ENCODE measurements around the gene NMRK1. TPM values are rescaled to one million over a fixed set of nuclear protein-coding genes. Genes with fewer than 3 reads are reported as not detected.

The NMRK1 gene
- total and polyA plus RNA-seq, 7 experiments from 2014 or later, result 23.4 to 103 (median 64.3) TPM

DNA sequence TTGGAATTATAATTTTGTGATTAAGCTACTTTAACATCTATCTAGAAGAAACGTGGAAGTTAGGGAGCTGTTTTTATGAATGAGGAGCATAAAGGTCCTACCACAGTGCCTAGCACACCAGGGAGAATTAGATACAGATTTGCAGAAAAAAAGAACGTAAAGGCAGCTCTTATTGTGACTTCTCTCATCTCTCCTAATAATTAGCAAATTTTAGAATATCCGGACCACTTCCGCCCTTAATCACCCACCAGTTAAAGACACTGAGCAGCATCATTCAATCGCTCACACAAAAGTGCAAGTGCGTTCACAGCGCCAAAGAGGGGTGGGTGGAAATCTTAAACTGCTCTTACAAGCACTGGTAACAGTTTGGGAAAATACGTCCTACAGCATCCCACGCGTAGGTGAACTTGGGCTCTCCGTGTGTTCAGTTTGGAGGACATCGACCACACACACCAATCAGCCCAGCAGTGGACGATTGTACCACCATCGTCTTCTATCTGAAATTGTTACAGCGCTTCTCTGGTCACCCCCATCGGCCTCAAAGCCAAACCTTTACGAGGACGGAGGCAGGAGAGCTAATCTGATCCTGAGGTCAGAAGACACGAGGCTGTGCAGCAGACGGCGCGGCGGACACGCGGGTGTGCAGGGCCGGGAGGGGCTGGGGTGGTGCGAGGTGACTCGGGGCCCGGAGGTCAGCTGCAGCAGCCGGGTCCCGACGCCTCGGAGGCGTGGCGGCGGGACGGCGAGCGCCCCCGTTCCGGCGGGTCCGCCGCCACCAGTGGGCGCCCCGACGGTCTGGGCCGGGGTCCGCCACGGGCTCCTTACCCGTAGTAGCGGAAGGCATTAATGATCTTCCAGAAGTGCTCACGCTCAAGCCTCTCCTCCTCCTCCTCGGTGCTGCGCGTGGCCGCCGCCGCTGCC is 60.5 kb downstream of the NMRK1 start:
- H3K9me3 Mint-ChIP-seq, result peaks cover 0 to 3% (median 0%) of the 10 kb centered on the region in 11 donors
- no peaks in the 10 kb centered on the region for H3K36me3 ChIP-seq (ENCODE audit: control insufficient read depth in 2 of 3, insufficient read depth in 3 of 3, low read length in 3 of 3)
- H3K4me3 Mint-ChIP-seq, result peak overlapping the region; percentile 80 to 98 (median 96)
- H3K27ac Mint-ChIP-seq, result peak overlapping the region; percentile 84 to 98 (median 95)
- H3K27ac ChIP-seq (ENCODE audit: low read depth, low read length), result peak overlapping the region; percentile 90
- no peaks in the 10 kb centered on the region for H3K27me3 ChIP-seq (ENCODE audit: control insufficient read depth in 2 of 2, insufficient read depth in 2 of 2, low read length in 2 of 2)
- peak; percentile 18 for ATAC-seq
- peaks cover 0 to 5% (median 0%) of the 10 kb centered on the region in 5 donors for H3K36me3 Mint-ChIP-seq
- ChIA-PET POLR2A (interaction anchor here (0.5 to 3.0 kb wide), 19 partner anchors 10 to 1367 kb away, joined by 3 to 40 read pairs (median 6); partner anchors contain the start of genes C9orf40, NMRK1, OSTF1 and PCSK5), CTCF (interaction anchor here (0.6 to 1.5 kb wide), 11 partner anchors 11 to 123 kb away, joined by 3 to 7 read pairs (median 3); partner anchors contain the start of genes C9orf40 and NMRK1)
- intact Hi-C loops (cut with micrococcal nuclease), result loop anchor here (1.0 to 10.0 kb wide), 17 partner anchors 7 to 1873 kb away; partner anchors contain the start of genes C9orf40 (in 2 of the 2), NMRK1 (in 2 of the 2), OSTF1 (in 2 of the 2) and PCSK5 (in 2 of the 2)
- H3K4me1 Mint-ChIP-seq, result peaks cover 30 to 54% (median 48%) of the 10 kb centered on the region in 7 donors
- peak in 8 of 9 donors; percentile 27 to 66 (median 35) for DNase-seq
- H3K27me3 Mint-ChIP-seq, result peaks cover 0 to 3% (median 0%) of the 10 kb centered on the region in 5 donors
- peaks cover 34 to 42% of the 10 kb centered on the region in 2 donors for H3K4me1 ChIP-seq (ENCODE audit: control insufficient read depth in 2 of 2, insufficient read depth in 2 of 2, low read length in 2 of 2)
- H3K9me3 ChIP-seq (ENCODE audit: control insufficient read depth in 2 of 3, low read length in 3 of 3), result no peaks in the 10 kb centered on the region
- H3K4me3 ChIP-seq (ENCODE audit: low read length), result peak overlapping the region; percentile 69

DNA sequence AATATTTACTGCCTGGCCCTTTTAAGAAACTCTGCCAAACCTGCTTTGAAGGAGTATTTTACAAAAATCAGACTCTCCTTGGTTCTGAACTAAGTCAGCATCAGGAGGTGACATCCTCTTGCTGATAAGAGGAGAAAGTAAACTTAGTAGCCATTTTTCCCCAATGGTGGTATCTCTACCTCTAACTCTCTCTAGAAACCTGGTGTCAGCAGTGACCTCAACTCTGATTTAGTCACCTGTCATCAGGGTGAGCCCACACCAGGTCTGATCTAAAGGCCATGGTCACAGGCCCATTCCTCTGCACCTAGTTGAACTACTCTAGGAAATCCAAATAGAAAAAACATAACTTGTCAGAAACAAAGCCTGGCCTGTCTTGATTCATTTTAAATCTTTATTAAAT is 64.1 kb downstream of the NMRK1 start:
- Histone ChIP-seq H3K27ac (ENCODE audit: low read depth, low read length) (no peak overlapping the region), H3K36me3 (ENCODE audit: control insufficient read depth in 2 of 3, insufficient read depth in 3 of 3, low read length in 3 of 3) (no peaks in the 10 kb centered on the region), H3K9me3 (ENCODE audit: control insufficient read depth in 2 of 3, low read length in 3 of 3) (no peaks in the 10 kb centered on the region), H3K4me3 (ENCODE audit: low read length) (no peak overlapping the region), H3K27me3 (ENCODE audit: control insufficient read depth in 2 of 2, insufficient read depth in 2 of 2, low read length in 2 of 2) (no peaks in the 10 kb centered on the region), H3K4me1 (ENCODE audit: control insufficient read depth in 2 of 2, insufficient read depth in 2 of 2, low read length in 2 of 2) (peaks cover 34 to 52% of the 10 kb centered on the region in 2 donors)
- Mint-ChIP-seq H3K27me3 (peaks cover 0 to 3% (median 0%) of the 10 kb centered on the region in 5 donors), H3K4me1 (peaks cover 50 to 83% (median 70%) of the 10 kb centered on the region in 7 donors), H3K36me3 (peaks cover 0 to 17% (median 4%) of the 10 kb centered on the region in 5 donors), H3K4me3 (peak overlapping the region in 6 of 10 donors; percentile 29 to 80 (median 39)), H3K9me3 (peaks cover 0 to 3% (median 0%) of the 10 kb centered on the region in 11 donors), H3K27ac (peak overlapping the region in 4 of 9 donors; percentile 39 to 87 (median 68))
- ATAC-seq (no peak), DNase-seq (no peak)
- ChIA-PET POLR2A (interaction anchor here (0.9 to 1.9 kb wide), 2 partner anchors 64 to 71 kb away, joined by 3 to 7 read pairs; partner anchors contain the start of genes C9orf40, NMRK1 and OSTF1), CTCF (interaction anchor here (0.6 to 1.4 kb wide), 2 partner anchors 22 to 246 kb away, joined by 3 read pairs; no protein-coding TSS in a partner anchor)
- intact Hi-C loops (cut with micrococcal nuclease), result loop anchor here in 1 of 2 donors (2.0 to 10.0 kb wide), 2 partner anchors 21 to 1869 kb away; partner anchors contain the start of gene ANXA1

DNA sequence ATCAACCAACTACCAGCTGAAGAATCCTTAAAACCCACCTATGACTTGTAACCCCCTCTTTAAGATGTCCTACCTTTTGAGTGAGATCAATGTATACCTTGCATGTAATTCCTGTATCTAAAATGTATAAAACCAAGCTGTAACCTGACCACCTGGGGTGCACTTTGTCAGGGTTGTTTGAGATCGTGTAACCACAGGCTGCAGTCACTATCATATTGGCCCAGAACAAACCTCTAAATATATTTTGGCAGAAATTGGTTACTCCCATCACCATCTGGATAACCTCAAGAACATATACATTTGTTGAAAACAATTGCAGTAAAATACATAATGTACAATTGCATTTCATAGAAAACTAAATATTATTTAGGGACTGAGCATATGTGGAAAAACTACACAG is 68.3 kb downstream of the NMRK1 start:
- intact Hi-C loops (cut with micrococcal nuclease), result loop anchor here (1.0 to 10.0 kb wide), 2 partner anchors 9 to 1865 kb away; partner anchors contain the start of genes CARNMT1 (in 2 of the 2) and ANXA1 (in 1 of the 2)
- Mint-ChIP-seq H3K4me3 (peak overlapping the region in 7 of 10 donors; percentile 6 to 77 (median 20)), H3K9me3 (peaks cover 0 to 3% (median 0%) of the 10 kb centered on the region in 11 donors), H3K36me3 (peaks cover 0 to 17% (median 9%) of the 10 kb centered on the region in 5 donors), H3K27me3 (no peaks in the 10 kb centered on the region), H3K4me1 (peaks cover 27 to 67% (median 52%) of the 10 kb centered on the region in 7 donors), H3K27ac (peak overlapping the region in 7 of 9 donors; percentile 28 to 92 (median 73))
- H3K27me3 ChIP-seq (ENCODE audit: control insufficient read depth in 2 of 2, insufficient read depth in 2 of 2, low read length in 2 of 2), result no peaks in the 10 kb centered on the region
- no peaks in the 10 kb centered on the region for H3K9me3 ChIP-seq (ENCODE audit: control insufficient read depth in 2 of 3, low read length in 3 of 3)
- no peak overlapping the region for H3K27ac ChIP-seq (ENCODE audit: low read depth, low read length)
- peaks cover 13 to 27% of the 10 kb centered on the region in 2 donors for H3K4me1 ChIP-seq (ENCODE audit: control insufficient read depth in 2 of 2, insufficient read depth in 2 of 2, low read length in 2 of 2)
- DNase-seq (no peak), ATAC-seq (no peak)
- POLR2A ChIA-PET, result no interaction called here
- peaks cover 0 to 11% (median 0%) of the 10 kb centered on the region in 3 experiments for H3K36me3 ChIP-seq (ENCODE audit: control insufficient read depth in 2 of 3, insufficient read depth in 3 of 3, low read length in 3 of 3)
- H3K4me3 ChIP-seq (ENCODE audit: low read length), result no peak overlapping the region
- CTCF ChIA-PET, result no interaction called here

DNA sequence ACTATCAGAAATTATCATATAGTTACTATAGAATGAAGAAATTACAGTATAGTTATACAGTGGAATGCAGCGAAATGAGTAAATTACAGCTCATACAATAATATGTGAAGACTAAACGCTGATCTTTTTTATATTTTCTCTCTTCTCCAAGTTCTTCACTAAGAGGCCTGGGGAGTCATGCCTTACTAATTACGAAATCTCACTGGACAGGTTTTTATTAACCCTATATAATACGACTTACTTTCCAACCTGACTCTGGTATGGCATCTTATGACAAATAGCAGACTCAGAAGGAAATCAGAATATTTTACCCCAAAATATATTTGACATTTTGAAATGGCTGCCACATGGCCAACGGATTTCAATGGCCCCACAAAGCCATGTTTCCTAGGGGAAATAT is 68.9 kb downstream of the NMRK1 start:
- no peak overlapping the region for H3K4me3 ChIP-seq (ENCODE audit: low read length)
- no peaks in the 10 kb centered on the region for H3K27me3 ChIP-seq (ENCODE audit: control insufficient read depth in 2 of 2, insufficient read depth in 2 of 2, low read length in 2 of 2)
- Mint-ChIP-seq H3K36me3 (peaks cover 0 to 17% (median 12%) of the 10 kb centered on the region in 5 donors), H3K4me3 (no peak overlapping the region), H3K27ac (peak overlapping the region in 4 of 9 donors; percentile 28 to 92 (median 82)), H3K27me3 (no peaks in the 10 kb centered on the region), H3K9me3 (peaks cover 0 to 3% (median 0%) of the 10 kb centered on the region in 11 donors), H3K4me1 (peaks cover 22 to 65% (median 49%) of the 10 kb centered on the region in 7 donors)
- ChIA-PET POLR2A (no interaction called here), CTCF (no interaction called here)
- intact Hi-C loops (cut with micrococcal nuclease), result no loop called here
- DNase-seq, result no peak
- no peak for ATAC-seq
- H3K36me3 ChIP-seq (ENCODE audit: control insufficient read depth in 2 of 3, insufficient read depth in 3 of 3, low read length in 3 of 3), result peaks cover 0 to 11% (median 0%) of the 10 kb centered on the region in 3 experiments
- peaks cover 12 to 21% of the 10 kb centered on the region in 2 donors for H3K4me1 ChIP-seq (ENCODE audit: control insufficient read depth in 2 of 2, insufficient read depth in 2 of 2, low read length in 2 of 2)
- H3K9me3 ChIP-seq (ENCODE audit: control insufficient read depth in 2 of 3, low read length in 3 of 3), result no peaks in the 10 kb centered on the region
- H3K27ac ChIP-seq (ENCODE audit: low read depth, low read length), result no peak overlapping the region

DNA sequence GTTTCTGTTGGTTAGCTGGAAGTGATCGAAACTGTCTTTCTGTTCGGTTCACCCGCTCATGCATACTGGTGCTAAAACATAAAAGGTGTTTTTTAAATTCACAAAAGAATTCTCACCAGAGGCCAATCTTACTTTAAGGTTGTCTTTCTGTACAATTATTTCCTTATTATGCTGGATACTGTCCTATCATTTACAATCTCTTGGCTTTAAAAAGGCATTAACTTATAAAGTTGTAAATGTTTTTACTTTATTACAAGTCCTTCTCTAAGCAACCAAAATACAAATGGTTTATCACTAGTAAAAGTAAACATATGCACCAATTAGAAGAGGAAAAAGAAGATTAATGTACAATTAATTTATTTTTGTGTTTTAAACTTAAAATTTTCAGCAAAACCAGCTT is 70.6 kb downstream of the NMRK1 start:
- Mint-ChIP-seq H3K9me3 (peaks cover 0 to 3% (median 0%) of the 10 kb centered on the region in 11 donors), H3K36me3 (peaks cover 0 to 14% (median 13%) of the 10 kb centered on the region in 5 donors), H3K4me3 (no peak overlapping the region), H3K27me3 (no peaks in the 10 kb centered on the region), H3K27ac (peak overlapping the region in 5 of 9 donors; percentile 1 to 80 (median 46)), H3K4me1 (peaks cover 16 to 56% (median 41%) of the 10 kb centered on the region in 7 donors)
- DNase-seq, result no peak
- Histone ChIP-seq H3K27me3 (ENCODE audit: control insufficient read depth in 2 of 2, insufficient read depth in 2 of 2, low read length in 2 of 2) (no peaks in the 10 kb centered on the region), H3K9me3 (ENCODE audit: control insufficient read depth in 2 of 3, low read length in 3 of 3) (no peaks in the 10 kb centered on the region), H3K4me1 (ENCODE audit: control insufficient read depth in 2 of 2, insufficient read depth in 2 of 2, low read length in 2 of 2) (peaks cover 9 to 10% of the 10 kb centered on the region in 2 donors), H3K4me3 (ENCODE audit: low read length) (no peak overlapping the region), H3K27ac (ENCODE audit: low read depth, low read length) (no peak overlapping the region), H3K36me3 (ENCODE audit: control insufficient read depth in 2 of 3, insufficient read depth in 3 of 3, low read length in 3 of 3) (peaks cover 0 to 11% (median 0%) of the 10 kb centered on the region in 3 experiments)
- ATAC-seq, result no peak
- intact Hi-C loops (cut with micrococcal nuclease), result no loop called here
- POLR2A ChIA-PET, result interaction anchor here (0.7 to 1.2 kb wide), 3 partner anchors 8 to 17 kb away, joined by 3 to 5 read pairs (median 5); partner anchors contain the start of gene CARNMT1
- CTCF ChIA-PET, result interaction anchor here (1.0 kb wide), 1 partner anchor 10 kb away, joined by 3 read pairs; no protein-coding TSS in a partner anchor

DNA sequence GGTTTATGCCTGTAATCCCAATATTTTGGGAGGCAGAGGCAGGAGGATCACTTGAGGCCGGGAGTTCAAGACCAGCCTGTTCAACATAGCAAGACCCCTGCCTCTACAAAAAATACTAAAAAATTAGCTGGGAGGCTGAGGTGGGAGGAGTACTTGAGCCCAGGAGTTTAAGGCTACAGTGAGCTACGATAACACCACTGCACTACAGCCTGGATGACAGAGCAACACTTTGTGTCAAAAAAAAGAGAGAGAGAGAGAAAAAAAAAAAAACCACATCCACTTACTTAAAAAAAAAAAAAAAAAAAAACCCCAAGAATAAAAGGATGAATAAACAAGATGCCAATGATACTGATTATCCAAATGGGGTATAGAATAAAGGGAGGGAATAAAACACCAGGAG is 74.2 kb downstream of the NMRK1 start:
- Mint-ChIP-seq H3K27ac (peak overlapping the region in 8 of 9 donors; percentile 21 to 88 (median 50)), H3K36me3 (peaks cover 0 to 27% (median 12%) of the 10 kb centered on the region in 5 donors), H3K27me3 (no peaks in the 10 kb centered on the region), H3K9me3 (no peaks in the 10 kb centered on the region), H3K4me3 (peak overlapping the region in 4 of 10 donors; percentile 9 to 69 (median 42)), H3K4me1 (peaks cover 14 to 51% (median 38%) of the 10 kb centered on the region in 7 donors)
- ATAC-seq, result no peak
- Histone ChIP-seq H3K4me1 (ENCODE audit: control insufficient read depth in 2 of 2, insufficient read depth in 2 of 2, low read length in 2 of 2) (peaks cover 9 to 21% of the 10 kb centered on the region in 2 donors), H3K9me3 (ENCODE audit: control insufficient read depth in 2 of 3, low read length in 3 of 3) (no peaks in the 10 kb centered on the region), H3K36me3 (ENCODE audit: control insufficient read depth in 2 of 3, insufficient read depth in 3 of 3, low read length in 3 of 3) (peaks cover 0 to 19% (median 0%) of the 10 kb centered on the region in 3 experiments), H3K27me3 (ENCODE audit: control insufficient read depth in 2 of 2, insufficient read depth in 2 of 2, low read length in 2 of 2) (no peaks in the 10 kb centered on the region), H3K27ac (ENCODE audit: low read depth, low read length) (no peak overlapping the region), H3K4me3 (ENCODE audit: low read length) (no peak overlapping the region)
- no peak for DNase-seq
- POLR2A ChIA-PET, result interaction anchor here (0.6 to 2.9 kb wide), 2 partner anchors 14 to 57 kb away, joined by 4 to 16 read pairs; partner anchors contain the start of gene CARNMT1
- CTCF ChIA-PET, result interaction anchor here (0.7 to 2.8 kb wide), 3 partner anchors 15 to 241 kb away, joined by 3 to 8 read pairs (median 4); no protein-coding TSS in a partner anchor
- intact Hi-C loops (cut with micrococcal nuclease), result loop anchor here in 1 of 2 donors (2.0 kb wide), 1 partner anchor 13 kb away; no protein-coding TSS in a partner anchor
